ENCODE data around the gene CADM3. TPM values are rescaled to one million over a fixed set of nuclear protein-coding genes. Genes with fewer than 3 reads are reported as not detected.

CADM3 gene
- total and polyA plus RNA-seq, 9 of the 15 experiments (the other 6 are each of a cell fraction or from before 2014, with no cell fraction given), result 0.04 TPM; not detected in 8

DNA sequence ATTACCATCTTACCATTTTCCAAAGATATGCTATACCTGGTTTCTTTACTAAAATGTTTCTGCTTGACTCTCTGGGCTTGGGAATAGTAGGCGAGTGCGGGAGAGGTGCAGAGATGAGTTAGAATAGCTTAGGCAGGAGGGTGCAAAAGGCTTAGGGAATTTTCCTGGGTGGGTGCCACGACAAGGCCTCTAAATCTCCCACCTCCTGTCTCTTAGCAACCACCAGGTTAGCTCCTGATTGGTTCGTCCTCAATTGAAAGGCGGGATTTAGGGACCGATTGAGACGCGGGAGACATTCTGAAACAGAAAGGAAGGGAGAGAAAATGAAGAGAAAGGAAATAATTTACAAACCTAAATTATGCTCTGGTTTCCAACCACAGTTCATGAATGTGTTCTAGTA, 36.4 kb downstream of the CADM3 start:
- no peak for FAIRE-seq
- H3K27me3 ChIP-seq (ENCODE audit: control insufficient read depth in 2 of 2, insufficient read depth in 2 of 2, low read length in 2 of 2), result peaks cover 0 to 5% of the 10 kb centered on the region in 2 experiments; a peak in 1 of 5 replicates
- no TSS peak for BruUV-seq (replicated peaks)
- H3K27ac ChIP-seq (ENCODE audit: extremely low read depth, low read depth, low read length), result no peak overlapping the region
- no peaks in the 10 kb centered on the region for H3K9me3 ChIP-seq (replicated peaks; ENCODE audit: control insufficient read depth, insufficient read depth, low read depth, low read length)
- no peak for ATAC-seq
- TF ChIP-seq NFE2L1 (tag; IDR thresholded peaks at IDR 0.05; ENCODE audit: borderline replicate concordance, low read depth) (no peak), RFX1 (IDR thresholded peaks at IDR 0.05) (peak; percentile 65)
- H3K9ac ChIP-seq (ENCODE audit: insufficient read depth in 1 of 2, low read depth in 2 of 2, low read length in 2 of 2), result no peak overlapping the region
- no peaks in the 10 kb centered on the region for H3K36me3 ChIP-seq (ENCODE audit: control insufficient read depth, insufficient read depth, low read length)
- H3K4me1 ChIP-seq (replicated peaks in 1 of 2; ENCODE audit: control insufficient read depth in 2 of 2, insufficient read depth in 2 of 2, low read length in 2 of 2), result peaks cover 22 to 24% of the 10 kb centered on the region in 2 experiments; a peak in 4 of 5 replicates
- intact Hi-C loops (cut with micrococcal nuclease) (no loop called here), in situ Hi-C loops (cut with MboI) (no loop called here)
- no peak overlapping the region for H3K4me2 ChIP-seq (ENCODE audit: insufficient read depth, low read length)
- CTCF ChIA-PET (ENCODE audit: low intra/inter-chr PET ratio), result interaction anchor here (0.9 to 1.2 kb wide), 2 partner anchors 46 to 48 kb away, joined by 3 to 6 read pairs; no protein-coding TSS in a partner anchor
- POLR2A ChIA-PET, result no interaction called here
- no peak for DNase-seq (ENCODE audit: extremely low read depth in 1 of 4, low spot score in 3 of 4)
- H3K4me3 ChIP-seq, result no peak overlapping the region
- 27% methylated on average over 8 of the region's 8 CpGs for WGBS (ENCODE audit: insufficient coverage, low coverage, missing lambda C conversion rate)
- no peaks in the 10 kb centered on the region for H4K20me1 ChIP-seq (replicated peaks; ENCODE audit: control insufficient read depth, insufficient read depth, low read length)
- H2AFZ ChIP-seq (ENCODE audit: low read depth, low read length), result no peak overlapping the region
- no peaks in the 10 kb centered on the region for H3K9me1 ChIP-seq (ENCODE audit: control insufficient read depth, insufficient read depth, low read length)
- H3K79me2 ChIP-seq (ENCODE audit: control insufficient read depth, insufficient read depth, low read length), result no peaks in the 10 kb centered on the region

DNA sequence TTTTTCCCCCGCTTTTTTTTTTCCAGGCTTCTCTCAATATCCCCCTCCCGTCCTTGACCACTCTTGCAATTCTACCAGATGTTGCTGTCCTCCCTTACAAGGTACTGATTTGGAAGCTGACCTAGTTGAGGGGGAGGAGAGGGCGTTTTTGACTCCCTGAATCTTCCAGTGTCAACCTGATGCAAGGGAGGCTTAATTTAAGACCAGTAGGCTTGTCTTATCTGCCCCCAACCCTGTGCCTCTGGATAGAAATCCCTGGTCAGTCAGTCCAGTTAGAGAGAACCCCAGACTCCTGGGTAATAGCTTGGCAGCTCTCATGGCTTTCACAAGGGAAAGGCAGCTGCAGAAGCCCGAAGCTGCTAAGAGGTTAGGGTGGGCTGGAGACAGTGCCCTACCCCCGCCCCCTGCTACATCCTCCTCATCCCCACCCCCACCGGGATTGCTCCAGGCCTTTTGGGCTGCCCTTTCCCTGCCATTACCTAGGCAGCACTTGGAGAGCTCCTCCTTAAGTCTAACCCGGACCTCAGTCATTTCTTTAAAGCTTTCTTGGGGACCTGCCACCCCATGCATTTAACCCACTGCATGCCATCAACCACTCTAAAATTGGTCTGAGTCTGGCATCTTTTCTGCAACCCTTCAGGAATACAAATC, 36.9 kb downstream of the CADM3 start:
- no peak for DNase-seq (ENCODE audit: extremely low read depth in 1 of 4, low spot score in 3 of 4)
- H4K20me1 ChIP-seq (replicated peaks; ENCODE audit: control insufficient read depth, insufficient read depth, low read length), result no peaks in the 10 kb centered on the region
- H3K27me3 ChIP-seq (ENCODE audit: control insufficient read depth in 2 of 2, insufficient read depth in 2 of 2, low read length in 2 of 2), result peaks cover 0 to 5% of the 10 kb centered on the region in 2 experiments; a peak in 1 of 5 replicates
- no peak overlapping the region for H3K4me3 ChIP-seq
- no peaks in the 10 kb centered on the region for H3K9me1 ChIP-seq (ENCODE audit: control insufficient read depth, insufficient read depth, low read length)
- ChIA-PET POLR2A (no interaction called here), CTCF (ENCODE audit: low intra/inter-chr PET ratio) (interaction anchor here (0.9 to 1.2 kb wide), 2 partner anchors 47 to 48 kb away, joined by 3 to 6 read pairs; no protein-coding TSS in a partner anchor)
- H3K4me2 ChIP-seq (ENCODE audit: insufficient read depth, low read length), result no peak overlapping the region
- BruUV-seq (replicated peaks), result no TSS peak
- intact Hi-C loops (cut with micrococcal nuclease), result no loop called here
- no peak overlapping the region for H3K9ac ChIP-seq (ENCODE audit: insufficient read depth in 1 of 2, low read depth in 2 of 2, low read length in 2 of 2)
- no peak for ATAC-seq
- H3K4me1 ChIP-seq (replicated peaks in 1 of 2; ENCODE audit: control insufficient read depth in 2 of 2, insufficient read depth in 2 of 2, low read length in 2 of 2), result peaks cover 21 to 22% of the 10 kb centered on the region in 2 experiments; a peak in 4 of 5 replicates
- H2AFZ ChIP-seq (ENCODE audit: low read depth, low read length), result no peak overlapping the region
- no peak overlapping the region for H3K27ac ChIP-seq (ENCODE audit: extremely low read depth, low read depth, low read length)
- in situ Hi-C loops (cut with MboI), result no loop called here
- H3K9me3 ChIP-seq (replicated peaks; ENCODE audit: control insufficient read depth, insufficient read depth, low read depth, low read length), result no peaks in the 10 kb centered on the region
- 4% methylated on average over 6 of the region's 7 CpGs for WGBS (ENCODE audit: insufficient coverage, low coverage, missing lambda C conversion rate)
- no peaks in the 10 kb centered on the region for H3K79me2 ChIP-seq (ENCODE audit: control insufficient read depth, insufficient read depth, low read length)
- no peak for FAIRE-seq
- H3K36me3 ChIP-seq (ENCODE audit: control insufficient read depth, insufficient read depth, low read length), result no peaks in the 10 kb centered on the region
- TF ChIP-seq, protein P1, sequence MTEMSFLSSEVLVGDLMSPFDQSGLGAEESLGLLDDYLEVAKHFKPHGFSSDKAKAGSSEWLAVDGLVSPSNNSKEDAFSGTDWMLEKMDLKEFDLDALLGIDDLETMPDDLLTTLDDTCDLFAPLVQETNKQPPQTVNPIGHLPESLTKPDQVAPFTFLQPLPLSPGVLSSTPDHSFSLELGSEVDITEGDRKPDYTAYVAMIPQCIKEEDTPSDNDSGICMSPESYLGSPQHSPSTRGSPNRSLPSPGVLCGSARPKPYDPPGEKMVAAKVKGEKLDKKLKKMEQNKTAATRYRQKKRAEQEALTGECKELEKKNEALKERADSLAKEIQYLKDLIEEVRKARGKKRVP (CRISPR knock-in tag; IDR thresholded peaks at IDR 0.05), result 0 out of 2 replicates have a peak, but pooled peaks have one; percentile 9
- TF ChIP-seq HNRNPL (IDR thresholded peaks at IDR 0.05; ENCODE audit: low read depth, low read length) (no peak), ZNF253 (CRISPR knock-in tag; conservative IDR thresholded peaks at IDR 0.05) (no peak), TCF3 (CRISPR knock-in tag; IDR thresholded peaks at IDR 0.05) (no peak), VEZF1 (CRISPR knock-in tag; IDR thresholded peaks at IDR 0.05) (peak; percentile 44; the same call in 1 of the 2 replicates)
